ENCODE data around the gene TIFAB. TPM values are rescaled to one million over a fixed set of nuclear protein-coding genes. Genes with fewer than 3 reads are reported as not detected.

Gene TIFAB
- total RNA-seq, 4 donors from 2014 or later: not detected

DNA sequence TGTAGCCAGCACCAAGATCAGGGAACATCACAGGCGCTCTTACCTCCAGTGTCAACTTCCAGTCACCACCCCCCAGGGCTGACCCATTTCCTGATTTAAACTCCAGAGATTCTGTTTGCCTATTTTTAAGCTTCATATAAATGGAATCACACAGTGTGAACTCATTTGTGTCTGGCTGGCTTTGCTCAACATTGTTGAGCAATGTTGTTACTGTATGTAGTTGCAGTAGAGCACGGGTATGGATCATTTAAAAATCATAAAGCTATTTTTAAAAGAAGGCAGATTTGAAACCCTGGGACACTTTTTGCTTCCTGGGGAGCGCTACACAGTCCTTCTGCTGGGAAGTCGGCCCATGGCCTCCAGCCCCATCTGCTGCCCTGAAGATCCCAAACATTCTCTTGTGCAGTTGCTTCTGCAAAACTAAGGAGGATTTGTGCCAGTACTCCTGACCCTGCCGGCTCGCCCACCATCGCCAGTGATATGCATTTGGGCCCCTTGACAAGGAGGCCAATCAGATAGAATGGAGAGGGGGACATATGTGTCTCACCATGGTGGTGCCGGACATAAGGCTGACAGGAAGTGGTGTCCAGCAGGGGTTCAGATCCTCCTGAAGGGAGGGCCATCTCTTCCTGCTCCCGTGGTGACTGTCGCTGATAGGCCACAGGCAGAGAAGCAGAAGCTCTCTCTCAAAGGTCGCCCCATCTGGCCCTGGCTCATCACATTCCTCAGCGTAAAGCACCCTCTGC, 18.3 kb downstream of the TIFAB start:
- TF ChIP-seq POLR2A (IDR thresholded peaks at IDR 0.05): no peak
- TF ChIP-seq, protein P1, sequence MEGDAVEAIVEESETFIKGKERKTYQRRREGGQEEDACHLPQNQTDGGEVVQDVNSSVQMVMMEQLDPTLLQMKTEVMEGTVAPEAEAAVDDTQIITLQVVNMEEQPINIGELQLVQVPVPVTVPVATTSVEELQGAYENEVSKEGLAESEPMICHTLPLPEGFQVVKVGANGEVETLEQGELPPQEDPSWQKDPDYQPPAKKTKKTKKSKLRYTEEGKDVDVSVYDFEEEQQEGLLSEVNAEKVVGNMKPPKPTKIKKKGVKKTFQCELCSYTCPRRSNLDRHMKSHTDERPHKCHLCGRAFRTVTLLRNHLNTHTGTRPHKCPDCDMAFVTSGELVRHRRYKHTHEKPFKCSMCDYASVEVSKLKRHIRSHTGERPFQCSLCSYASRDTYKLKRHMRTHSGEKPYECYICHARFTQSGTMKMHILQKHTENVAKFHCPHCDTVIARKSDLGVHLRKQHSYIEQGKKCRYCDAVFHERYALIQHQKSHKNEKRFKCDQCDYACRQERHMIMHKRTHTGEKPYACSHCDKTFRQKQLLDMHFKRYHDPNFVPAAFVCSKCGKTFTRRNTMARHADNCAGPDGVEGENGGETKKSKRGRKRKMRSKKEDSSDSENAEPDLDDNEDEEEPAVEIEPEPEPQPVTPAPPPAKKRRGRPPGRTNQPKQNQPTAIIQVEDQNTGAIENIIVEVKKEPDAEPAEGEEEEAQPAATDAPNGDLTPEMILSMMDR (IDR thresholded peaks at IDR 0.05): no peak
- TF ChIP-seq EP300 (IDR thresholded peaks at IDR 0.05): no peak
- Histone ChIP-seq H3K27ac (peak overlapping the region in 2 of 4 donors; percentile 54 to 58), H3K4me3 (no peak overlapping the region), H3K27me3 (no peaks in the 10 kb centered on the region), H3K9me3 (peaks cover 0 to under 1% (median 0%) of the 10 kb centered on the region in 4 donors), H3K36me3 (no peaks in the 10 kb centered on the region), H3K4me1 (peaks cover 0 to 40% (median 12%) of the 10 kb centered on the region in 4 donors)
- DNase-seq (ENCODE audit: low spot score in 2 of 2): no peak
- whole genome bisulfite sequencing, 2 donors: 64 to 66% methylated on average over 12 of the region's 12 CpGs

- WGBS, 2 donors: 82 to 84% methylated on average over 4 of the region's 4 CpGs
- H3K27me3 ChIP-seq: no peaks in the 10 kb centered on the region
These were observed 20.0 kb downstream of the TIFAB start for GRCh38 chr5:135432113-135432512.

DNA sequence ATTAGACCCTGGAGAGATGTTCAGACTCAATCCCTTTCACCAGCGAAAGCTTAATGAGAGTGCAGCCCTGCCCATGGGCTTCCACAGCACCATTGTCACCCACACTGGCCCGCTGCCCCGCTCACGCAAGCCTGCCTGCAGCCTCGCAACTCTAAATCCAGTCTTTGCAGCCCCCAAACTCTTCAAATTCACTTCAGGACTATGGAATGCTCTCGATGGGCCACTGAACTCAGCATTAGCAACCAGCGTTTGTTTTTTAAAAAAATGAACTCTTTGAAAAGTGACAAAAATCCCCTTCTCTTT, 22.1 kb downstream of the TIFAB start:
- H3K4me1 ChIP-seq: peaks cover 0 to 22% (median 9%) of the 10 kb centered on the region in 4 donors
- H3K27ac ChIP-seq: peak overlapping the region in 2 of 4 donors; percentile 29 to 53
- no peaks in the 10 kb centered on the region for H3K27me3 ChIP-seq
- WGBS, 2 donors: 38 to 42% methylated on average over 7 of the region's 7 CpGs
- no peak for DNase-seq (ENCODE audit: low spot score in 2 of 2)
- peaks cover 0 to 10% (median 0%) of the 10 kb centered on the region in 4 donors for H3K9me3 ChIP-seq
- no peak for TF ChIP-seq EP300 (IDR thresholded peaks at IDR 0.05)
- TF ChIP-seq, protein P1 (IDR thresholded peaks at IDR 0.05): no peak
- no peak overlapping the region for H3K4me3 ChIP-seq
- no peaks in the 10 kb centered on the region for H3K36me3 ChIP-seq

More at GRCh38 chr5:135432113-135432512, 20.0 kb downstream of the TIFAB start:
- no peak overlapping the region for H3K4me3 ChIP-seq
- no peak for DNase-seq (ENCODE audit: low spot score in 2 of 2)
- peaks cover 0 to 10% (median 0%) of the 10 kb centered on the region in 4 donors for H3K9me3 ChIP-seq
- TF ChIP-seq, protein P1 (IDR thresholded peaks at IDR 0.05): no peak
- TF ChIP-seq POLR2A (IDR thresholded peaks at IDR 0.05): no peak
- TF ChIP-seq EP300 (IDR thresholded peaks at IDR 0.05): no peak
- H3K4me1 ChIP-seq: peaks cover 0 to 28% (median 12%) of the 10 kb centered on the region in 4 donors
- H3K27ac ChIP-seq: no peak overlapping the region
- no peaks in the 10 kb centered on the region for H3K36me3 ChIP-seq

DNA sequence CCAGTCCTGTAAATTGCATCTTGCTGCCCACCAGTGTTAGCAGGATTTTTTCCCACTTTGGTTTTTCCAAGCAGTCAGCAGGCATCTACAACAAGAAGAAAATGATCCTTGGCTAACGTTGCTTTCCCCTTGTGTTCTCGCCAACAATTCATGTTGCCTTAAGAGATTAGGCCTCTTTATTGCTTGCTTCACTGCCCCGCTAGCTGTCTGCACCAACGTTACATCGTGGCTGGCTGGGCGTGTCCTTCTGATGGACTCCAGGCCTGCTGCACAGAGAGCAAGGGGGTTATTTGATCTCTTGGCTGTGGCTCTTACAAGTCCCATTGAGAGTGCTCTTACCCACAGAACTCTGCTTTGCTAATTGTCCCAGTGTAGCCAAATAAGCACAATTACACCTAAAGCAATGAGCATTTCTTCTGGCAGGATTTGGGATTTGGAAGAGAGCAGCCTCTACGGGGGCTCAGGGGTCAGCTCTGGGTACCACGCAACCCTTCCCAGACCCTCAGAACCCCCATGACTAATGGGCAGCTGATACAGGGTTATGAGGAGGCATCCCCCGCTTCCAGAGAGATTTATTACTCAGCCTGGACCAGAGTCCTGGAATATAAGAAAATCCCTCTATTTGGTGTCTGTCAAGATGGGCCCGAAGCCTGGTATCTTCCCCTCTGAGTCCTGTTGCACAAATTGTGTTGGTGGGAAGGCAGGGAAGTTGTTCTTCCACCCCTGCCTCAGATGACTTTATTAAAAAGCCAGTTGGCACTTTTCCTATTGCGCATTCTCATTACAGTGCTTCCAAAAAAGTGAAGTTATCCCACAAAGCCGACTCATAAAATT, 22.6 kb downstream of the TIFAB start:
- no peak for DNase-seq (ENCODE audit: low spot score in 2 of 2)
- no peaks in the 10 kb centered on the region for H3K36me3 ChIP-seq
- peaks cover 0 to 16% (median 6%) of the 10 kb centered on the region in 4 donors for H3K4me1 ChIP-seq
- peak overlapping the region in 2 of 4 donors; percentile 29 to 53 for H3K27ac ChIP-seq
- TF ChIP-seq POLR2A (IDR thresholded peaks at IDR 0.05) (no peak), EP300 (IDR thresholded peaks at IDR 0.05) (no peak)
- TF ChIP-seq, protein P1 (IDR thresholded peaks at IDR 0.05): no peak
- no peaks in the 10 kb centered on the region for H3K27me3 ChIP-seq
- H3K4me3 ChIP-seq: no peak overlapping the region
- 42 to 46% methylated on average over 12 of the region's 12 CpGs for WGBS, 2 donors
- peaks cover 0 to 10% (median 0%) of the 10 kb centered on the region in 4 donors for H3K9me3 ChIP-seq

- Histone ChIP-seq H3K9me3 (peaks cover 0 to 10% (median 0%) of the 10 kb centered on the region in 4 donors), H3K27me3 (no peaks in the 10 kb centered on the region), H3K27ac (no peak overlapping the region), H3K4me1 (peaks cover 0 to 14% (median 2%) of the 10 kb centered on the region in 4 donors), H3K4me3 (no peak overlapping the region), H3K36me3 (no peaks in the 10 kb centered on the region)
- no peak for DNase-seq (ENCODE audit: low spot score in 2 of 2)
- TF ChIP-seq, protein P1 (IDR thresholded peaks at IDR 0.05): no peak
- TF ChIP-seq POLR2A (IDR thresholded peaks at IDR 0.05) (no peak), EP300 (IDR thresholded peaks at IDR 0.05) (no peak)
- 73 to 92% methylated on average over 1 of the region's 1 CpG for WGBS, 2 donors
These were observed 23.6 kb downstream of the TIFAB start for GRCh38 chr5:135428586-135428985.
